Fibroblast of the aortic adventitia (primary cell): ENCODE data around the gene TGFBI. TPM values are rescaled to one million over a fixed set of nuclear protein-coding genes. Genes with fewer than 3 reads are reported as not detected.

ENCODE experiments used
- DNase-seq: peaks from one replicate; pipeline ENCODE4 v3.0.0-alpha.2; 2010; ENCODE audit warnings: low read depth
- H3K4me3 ChIP-seq: 2 replicates; pipeline ENCODE4 v1.5.1; 2011; ENCODE audit warnings: low read depth, mild to moderate bottlenecking, control low read depth, low read length, moderate library complexity
- total RNA-seq: library from RNA; depleted of rRNA; stranded (reverse); fragments of >200 nt; gene quantifications from 2 replicates; pipeline ENCODE4 v1.2.3, GENCODE V29; 2012; ENCODE audit warnings: low replicate concordance
- TF ChIP-seq, protein P1 (sequence below): IDR thresholded peaks from 2 replicates; pipeline ENCODE4 v1.5.1; 2011; ENCODE audit warnings: mild to moderate bottlenecking, low read length, control low read depth, inconsistent platforms; ENCODE audit not compliant: insufficient read depth

The TGFBI gene
- 169 and 227 TPM in 2 replicates for total RNA-seq

DNA sequence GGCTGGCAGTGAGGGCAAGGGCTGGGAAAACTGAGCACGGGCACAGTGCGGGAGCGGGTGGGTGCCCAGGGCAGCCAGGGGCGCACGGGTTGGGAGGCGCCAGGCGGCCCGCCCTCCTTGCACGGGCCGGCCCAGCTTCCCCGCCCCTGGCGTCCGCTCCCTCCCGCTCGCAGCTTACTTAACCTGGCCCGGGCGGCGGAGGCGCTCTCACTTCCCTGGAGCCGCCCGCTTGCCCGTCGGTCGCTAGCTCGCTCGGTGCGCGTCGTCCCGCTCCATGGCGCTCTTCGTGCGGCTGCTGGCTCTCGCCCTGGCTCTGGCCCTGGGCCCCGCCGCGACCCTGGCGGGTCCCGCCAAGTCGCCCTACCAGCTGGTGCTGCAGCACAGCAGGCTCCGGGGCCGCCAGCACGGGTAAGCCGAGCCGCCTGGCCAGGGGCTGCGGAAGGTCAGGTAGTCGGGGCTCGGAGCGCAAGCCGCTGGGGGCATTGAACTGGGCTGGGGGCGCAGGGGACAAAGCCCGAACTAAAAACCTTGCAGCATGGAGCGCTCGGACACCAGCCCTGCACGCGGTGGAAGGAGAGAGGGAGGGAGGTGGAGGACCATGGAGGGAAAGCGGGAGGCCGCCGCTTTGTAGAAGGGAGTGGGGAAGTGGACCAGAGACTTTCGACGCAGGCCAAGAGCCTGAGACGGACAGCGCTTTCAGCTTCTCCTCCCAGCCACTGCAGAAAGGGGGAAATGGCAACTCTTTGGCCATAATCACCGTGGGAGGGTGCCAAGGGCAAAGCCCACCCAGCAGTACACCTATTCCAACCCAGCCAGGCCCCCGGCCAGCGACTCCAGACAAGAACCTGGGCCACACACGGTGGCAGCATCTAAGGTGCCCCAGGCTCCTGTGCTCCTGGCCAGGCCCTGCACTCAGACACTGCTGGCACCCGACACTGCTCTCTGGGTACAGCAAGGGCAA is at the start of gene TGFBI:
Gene TGFBI (plus strand): TSS at position 207 of the 961 bp plus-strand sequence. CDS start 68 bp downstream, at position 275.
- DNase-seq: peak; percentile 50

DNA sequence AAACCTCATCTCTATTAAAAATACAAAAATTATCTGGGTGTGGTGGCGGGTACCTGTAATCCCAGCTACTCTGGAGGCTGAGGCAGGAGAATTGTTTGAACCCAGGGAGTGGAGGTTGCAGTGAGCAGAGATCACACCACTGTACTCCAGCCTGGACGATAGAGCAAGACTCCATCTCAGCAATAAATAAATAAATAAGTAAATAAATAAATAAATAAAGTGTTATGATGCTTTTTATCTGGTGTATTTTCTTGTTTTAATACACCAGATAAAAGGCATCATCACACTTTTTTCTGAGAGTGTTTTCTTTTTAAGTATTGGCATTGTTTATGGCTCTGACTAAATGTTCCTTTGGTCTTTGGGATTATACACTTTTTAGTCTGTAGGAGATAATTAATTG is 49.8 kb upstream of the TGFBI start:
- H3K4me3 ChIP-seq: no peak overlapping the region
- TF ChIP-seq, protein P1, sequence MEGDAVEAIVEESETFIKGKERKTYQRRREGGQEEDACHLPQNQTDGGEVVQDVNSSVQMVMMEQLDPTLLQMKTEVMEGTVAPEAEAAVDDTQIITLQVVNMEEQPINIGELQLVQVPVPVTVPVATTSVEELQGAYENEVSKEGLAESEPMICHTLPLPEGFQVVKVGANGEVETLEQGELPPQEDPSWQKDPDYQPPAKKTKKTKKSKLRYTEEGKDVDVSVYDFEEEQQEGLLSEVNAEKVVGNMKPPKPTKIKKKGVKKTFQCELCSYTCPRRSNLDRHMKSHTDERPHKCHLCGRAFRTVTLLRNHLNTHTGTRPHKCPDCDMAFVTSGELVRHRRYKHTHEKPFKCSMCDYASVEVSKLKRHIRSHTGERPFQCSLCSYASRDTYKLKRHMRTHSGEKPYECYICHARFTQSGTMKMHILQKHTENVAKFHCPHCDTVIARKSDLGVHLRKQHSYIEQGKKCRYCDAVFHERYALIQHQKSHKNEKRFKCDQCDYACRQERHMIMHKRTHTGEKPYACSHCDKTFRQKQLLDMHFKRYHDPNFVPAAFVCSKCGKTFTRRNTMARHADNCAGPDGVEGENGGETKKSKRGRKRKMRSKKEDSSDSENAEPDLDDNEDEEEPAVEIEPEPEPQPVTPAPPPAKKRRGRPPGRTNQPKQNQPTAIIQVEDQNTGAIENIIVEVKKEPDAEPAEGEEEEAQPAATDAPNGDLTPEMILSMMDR: no peak
- DNase-seq: no peak

More for the DNA sequence above, at the start of gene TGFBI:
- TF ChIP-seq, protein P1: peak; percentile 10
- peak within 1 kb of the TSS; percentile 74 for H3K4me3 ChIP-seq

DNA sequence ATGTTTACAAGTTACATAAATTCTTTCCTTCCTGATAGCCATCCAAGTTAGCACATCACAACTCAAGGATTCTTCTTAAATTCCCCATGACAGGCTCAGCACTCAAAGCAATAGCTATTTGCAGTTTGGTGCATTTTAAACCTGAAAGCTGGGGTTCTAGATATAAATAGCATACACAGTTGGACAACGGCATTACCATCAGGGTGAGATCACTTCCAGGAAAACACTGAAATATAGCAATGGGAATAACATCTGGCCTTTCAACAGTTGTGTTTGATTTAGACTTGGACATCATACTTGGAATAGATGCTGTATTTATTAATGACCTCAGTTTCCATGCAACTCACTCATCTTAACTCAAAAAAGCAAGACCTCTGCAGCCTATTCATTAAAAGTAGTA is 49.3 kb upstream of the TGFBI start:
- peak; percentile 93 for DNase-seq
- TF ChIP-seq, protein P1: no peak
- H3K4me3 ChIP-seq: no peak overlapping the region

DNA sequence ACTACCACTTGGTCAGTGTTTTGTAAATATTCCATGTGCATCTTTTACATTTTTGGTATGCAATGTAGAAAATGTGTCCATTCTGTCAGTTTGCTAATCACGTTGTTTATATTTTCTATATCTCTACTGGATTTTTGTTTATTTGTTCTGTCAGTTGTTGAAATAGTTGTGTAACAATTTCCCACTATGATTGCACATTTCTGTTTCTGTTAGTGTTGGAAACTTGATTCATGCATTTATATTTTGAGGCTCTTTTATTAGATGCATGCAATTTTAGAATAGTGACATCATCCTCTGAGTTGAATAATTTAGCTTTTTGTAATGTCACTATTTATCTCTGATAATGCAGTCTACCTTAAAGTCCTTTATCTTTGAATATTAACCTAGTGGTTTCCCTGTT is 48.2 kb upstream of the TGFBI start:
- DNase-seq: no peak
- H3K4me3 ChIP-seq: no peak overlapping the region

DNA sequence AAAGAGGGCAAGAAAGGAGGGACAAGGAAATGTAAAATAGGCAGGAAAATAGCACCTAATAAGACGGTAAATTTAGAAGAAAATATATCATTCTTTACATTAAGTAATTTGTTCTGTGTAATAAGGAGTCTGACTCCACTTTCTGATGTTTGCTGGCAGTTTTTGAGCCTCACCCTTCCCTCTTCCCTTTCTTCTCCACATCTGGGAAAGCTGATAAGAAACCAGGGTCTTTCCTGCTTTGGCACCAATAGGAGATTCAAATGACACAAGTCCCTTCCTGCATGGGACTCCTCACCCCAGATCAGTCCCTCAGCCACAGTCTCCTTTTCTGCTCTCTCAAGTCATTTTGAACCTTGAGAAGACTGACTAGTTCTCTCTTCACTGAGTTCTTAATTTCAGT is 42.8 kb upstream of the TGFBI start:
- no peak overlapping the region for H3K4me3 ChIP-seq
- TF ChIP-seq, protein P1: no peak
- no peak for DNase-seq

More for the DNA sequence above, 48.2 kb upstream of the TGFBI start:
- TF ChIP-seq, protein P1: no peak

DNA sequence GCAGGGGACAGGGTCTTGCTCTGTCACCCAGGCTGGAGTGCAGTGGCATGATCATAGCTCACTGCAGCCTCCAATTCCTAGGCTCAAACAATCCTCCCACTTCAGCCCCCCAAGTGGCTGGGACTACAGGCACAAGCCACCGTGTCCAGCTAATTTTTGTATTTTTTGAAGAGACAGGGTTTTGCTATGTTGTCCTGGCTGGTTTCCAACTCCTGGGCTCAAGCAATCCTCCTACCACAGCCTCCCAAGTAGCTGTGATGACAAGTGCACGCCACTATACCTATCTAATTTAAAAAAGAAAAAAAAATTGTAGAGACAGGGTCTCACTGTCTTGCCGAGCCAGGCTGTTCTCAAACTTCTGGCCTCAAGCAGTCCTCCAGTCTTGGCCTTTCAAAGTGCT is 42.4 kb upstream of the TGFBI start:
- no peak for DNase-seq
- no peak overlapping the region for H3K4me3 ChIP-seq
- TF ChIP-seq, protein P1: no peak
